Adrenal gland (tissue), 5 donors: Measurements from ENCODE around the gene ARHGEF12.

ENCODE experiments used
- POLR2A ChIP-seq, 2 donors: fragments of 450-650 bp; IDR thresholded peaks; one replicate each; pipeline ENCODE4 v1.6.1; 2017; ENCODE audit warnings: antibody characterized with exemption in 2 of 2, mild to moderate bottlenecking in 2 of 2, moderate library complexity in 1 of 2
- TF ChIP-seq, protein P1 (sequence below), 6 experiments: fragments of 450-650 bp in 4 of 6; fragments of 200-600 bp in 2 of 6; sonication (generic) in 1 of 6; IDR thresholded peaks; 1 replicate in 5 of 6; 2 replicates in 1 of 6; pipeline versions ENCODE4 v1.5.1 to v1.8.0; 2016 to 2021; ENCODE audit warnings: antibody characterized with exemption in 6 of 6, mild to moderate bottlenecking in 2 of 6, moderate library complexity in 1 of 6
- donor health status: DM: no; HTN: no; CAD: no.

DNA sequence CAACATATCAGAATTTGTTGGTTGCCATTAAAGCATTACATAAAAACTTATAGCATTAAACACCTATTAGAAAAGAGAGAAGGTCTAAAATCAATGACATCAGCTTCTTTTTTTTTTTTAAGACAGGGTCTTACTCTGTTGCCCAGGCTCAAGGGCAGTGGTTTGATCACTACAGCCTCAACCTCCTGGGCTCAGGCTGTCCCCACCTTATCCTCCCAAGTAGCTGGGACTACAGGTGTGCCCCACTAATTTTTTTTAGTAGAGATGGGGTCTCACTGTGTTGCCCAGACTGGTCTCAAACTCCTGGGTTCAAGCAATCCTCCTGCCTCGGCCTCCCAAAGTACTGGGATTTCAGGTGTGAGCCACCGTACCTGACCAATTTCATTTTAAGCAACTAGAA lies 57.9 kb downstream of the ARHGEF12 start:
- no peak for TF ChIP-seq POLR2A (IDR thresholded peaks at IDR 0.05)
- TF ChIP-seq, protein P1, sequence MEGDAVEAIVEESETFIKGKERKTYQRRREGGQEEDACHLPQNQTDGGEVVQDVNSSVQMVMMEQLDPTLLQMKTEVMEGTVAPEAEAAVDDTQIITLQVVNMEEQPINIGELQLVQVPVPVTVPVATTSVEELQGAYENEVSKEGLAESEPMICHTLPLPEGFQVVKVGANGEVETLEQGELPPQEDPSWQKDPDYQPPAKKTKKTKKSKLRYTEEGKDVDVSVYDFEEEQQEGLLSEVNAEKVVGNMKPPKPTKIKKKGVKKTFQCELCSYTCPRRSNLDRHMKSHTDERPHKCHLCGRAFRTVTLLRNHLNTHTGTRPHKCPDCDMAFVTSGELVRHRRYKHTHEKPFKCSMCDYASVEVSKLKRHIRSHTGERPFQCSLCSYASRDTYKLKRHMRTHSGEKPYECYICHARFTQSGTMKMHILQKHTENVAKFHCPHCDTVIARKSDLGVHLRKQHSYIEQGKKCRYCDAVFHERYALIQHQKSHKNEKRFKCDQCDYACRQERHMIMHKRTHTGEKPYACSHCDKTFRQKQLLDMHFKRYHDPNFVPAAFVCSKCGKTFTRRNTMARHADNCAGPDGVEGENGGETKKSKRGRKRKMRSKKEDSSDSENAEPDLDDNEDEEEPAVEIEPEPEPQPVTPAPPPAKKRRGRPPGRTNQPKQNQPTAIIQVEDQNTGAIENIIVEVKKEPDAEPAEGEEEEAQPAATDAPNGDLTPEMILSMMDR (IDR thresholded peaks at IDR 0.05) = no peak
